WTC11 (cell line): ENCODE measurements around the gene UBR4.

Source experiments
- FOXK1 ChIP-seq: sonication (generic); formaldehyde crosslinking; IDR thresholded peaks from 2 replicates; pipeline ENCODE4 v1.8.0; 2022; ENCODE audit warnings: mild to moderate bottlenecking, moderate library complexity, missing genetic modification reagents
- JUN ChIP-seq: sonication (generic); formaldehyde crosslinking; IDR thresholded peaks from 2 replicates; pipeline ENCODE4 v1.8.0; 2023; ENCODE audit warnings: mild to moderate bottlenecking, missing genetic modification reagents
- MYBL2 ChIP-seq: sonication (generic); formaldehyde crosslinking; IDR thresholded peaks from 2 replicates; pipeline ENCODE4 v1.8.1; 2023; ENCODE audit warnings: mild to moderate bottlenecking, moderate library complexity, missing genetic modification reagents
- NR1H2 ChIP-seq: sonication (generic); formaldehyde crosslinking; IDR thresholded peaks from 2 replicates; pipeline ENCODE4 v1.9.0; 2021; ENCODE audit warnings: mild to moderate bottlenecking, moderate library complexity, missing genetic modification reagents
- TF ChIP-seq, protein P1 (sequence below): fragments of 200-600 bp; IDR thresholded peaks from 2 replicates; pipeline ENCODE4 v1.8.0; 2022; ENCODE audit warnings: antibody characterized with exemption
- TF ChIP-seq, protein P2 (sequence below): sonication (generic); formaldehyde crosslinking; IDR thresholded peaks from 2 replicates; pipeline ENCODE4 v1.8.1; 2023; ENCODE audit warnings: mild to moderate bottlenecking, missing genetic modification reagents

DNA sequence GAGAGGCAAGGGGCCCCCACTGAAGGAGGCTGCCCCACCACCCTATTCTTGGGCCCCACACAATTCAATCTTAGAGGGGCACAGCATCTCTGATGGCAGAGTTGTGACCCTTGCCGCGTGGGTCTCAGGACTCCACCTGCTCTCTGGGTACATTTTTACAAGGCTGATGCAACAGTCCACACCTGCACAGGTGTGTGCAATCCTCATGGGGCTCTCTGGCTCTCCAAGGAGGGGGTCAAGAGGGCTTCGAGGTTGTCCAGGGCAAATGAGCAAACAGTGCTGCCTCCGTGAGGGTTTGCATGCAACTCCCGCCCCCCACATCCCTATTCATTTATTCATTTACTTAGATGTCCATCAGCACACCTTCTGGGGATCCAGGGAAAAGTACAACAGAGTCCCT is 172.0 kb downstream of the UBR4 start:
- TF ChIP-seq MYBL2 (CRISPR knock-in tag): no peak
- TF ChIP-seq FOXK1: no peak
- TF ChIP-seq, protein P1, sequence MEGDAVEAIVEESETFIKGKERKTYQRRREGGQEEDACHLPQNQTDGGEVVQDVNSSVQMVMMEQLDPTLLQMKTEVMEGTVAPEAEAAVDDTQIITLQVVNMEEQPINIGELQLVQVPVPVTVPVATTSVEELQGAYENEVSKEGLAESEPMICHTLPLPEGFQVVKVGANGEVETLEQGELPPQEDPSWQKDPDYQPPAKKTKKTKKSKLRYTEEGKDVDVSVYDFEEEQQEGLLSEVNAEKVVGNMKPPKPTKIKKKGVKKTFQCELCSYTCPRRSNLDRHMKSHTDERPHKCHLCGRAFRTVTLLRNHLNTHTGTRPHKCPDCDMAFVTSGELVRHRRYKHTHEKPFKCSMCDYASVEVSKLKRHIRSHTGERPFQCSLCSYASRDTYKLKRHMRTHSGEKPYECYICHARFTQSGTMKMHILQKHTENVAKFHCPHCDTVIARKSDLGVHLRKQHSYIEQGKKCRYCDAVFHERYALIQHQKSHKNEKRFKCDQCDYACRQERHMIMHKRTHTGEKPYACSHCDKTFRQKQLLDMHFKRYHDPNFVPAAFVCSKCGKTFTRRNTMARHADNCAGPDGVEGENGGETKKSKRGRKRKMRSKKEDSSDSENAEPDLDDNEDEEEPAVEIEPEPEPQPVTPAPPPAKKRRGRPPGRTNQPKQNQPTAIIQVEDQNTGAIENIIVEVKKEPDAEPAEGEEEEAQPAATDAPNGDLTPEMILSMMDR: no peak
- TF ChIP-seq JUN: no peak
- TF ChIP-seq, protein P2, sequence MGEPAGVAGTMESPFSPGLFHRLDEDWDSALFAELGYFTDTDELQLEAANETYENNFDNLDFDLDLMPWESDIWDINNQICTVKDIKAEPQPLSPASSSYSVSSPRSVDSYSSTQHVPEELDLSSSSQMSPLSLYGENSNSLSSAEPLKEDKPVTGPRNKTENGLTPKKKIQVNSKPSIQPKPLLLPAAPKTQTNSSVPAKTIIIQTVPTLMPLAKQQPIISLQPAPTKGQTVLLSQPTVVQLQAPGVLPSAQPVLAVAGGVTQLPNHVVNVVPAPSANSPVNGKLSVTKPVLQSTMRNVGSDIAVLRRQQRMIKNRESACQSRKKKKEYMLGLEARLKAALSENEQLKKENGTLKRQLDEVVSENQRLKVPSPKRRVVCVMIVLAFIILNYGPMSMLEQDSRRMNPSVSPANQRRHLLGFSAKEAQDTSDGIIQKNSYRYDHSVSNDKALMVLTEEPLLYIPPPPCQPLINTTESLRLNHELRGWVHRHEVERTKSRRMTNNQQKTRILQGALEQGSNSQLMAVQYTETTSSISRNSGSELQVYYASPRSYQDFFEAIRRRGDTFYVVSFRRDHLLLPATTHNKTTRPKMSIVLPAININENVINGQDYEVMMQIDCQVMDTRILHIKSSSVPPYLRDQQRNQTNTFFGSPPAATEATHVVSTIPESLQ (CRISPR knock-in tag): no peak
- TF ChIP-seq NR1H2 (CRISPR knock-in tag): no peak
